Cardiac fibroblast (primary cell): ENCODE data around the gene DCHS1.

Experiments
- DNase-seq, 2 donors: peaks; one replicate each; pipeline versions ENCODE4 v3.0.0 to v3.0.0-alpha.2; 2010; ENCODE audit warnings: low read depth in 2 of 2
- H3K4me3 ChIP-seq, 2 donors: replicated peaks in 1 of 2; 1 replicate in 1 of 2; 2 replicates in 1 of 2; pipeline ENCODE4 v1.5.1; 2011; ENCODE audit warnings: low read depth in 2 of 2, low read length in 2 of 2, mild to moderate bottlenecking in 2 of 2, moderate library complexity in 1 of 2
- TF ChIP-seq, protein P1 (sequence below): IDR thresholded peaks from one replicate; pipeline ENCODE4 v1.5.1; 2011; ENCODE audit warnings: low read depth, mild to moderate bottlenecking, low read length, inconsistent platforms

DCHS1 gene

DNA sequence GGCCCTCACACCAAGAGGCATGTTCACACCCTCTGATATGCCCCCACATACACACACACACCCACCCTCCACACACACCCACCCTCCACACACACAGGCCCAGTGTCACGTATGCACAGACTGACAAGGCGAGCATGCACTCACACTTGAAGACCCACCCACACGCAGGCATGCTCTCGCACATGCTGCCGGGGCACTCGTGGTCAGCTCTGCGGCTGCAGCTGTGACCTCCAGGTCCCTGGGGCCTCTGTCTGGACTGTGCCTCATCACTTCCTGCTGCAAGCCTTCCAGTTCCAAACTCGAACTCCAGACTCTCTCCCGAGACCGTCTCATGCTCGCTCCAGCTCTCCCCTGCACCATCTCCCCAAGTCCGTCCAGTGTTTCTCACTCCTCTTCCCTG is 9.5 kb downstream of the DCHS1 start:
- peak; percentile 65 to 88 for DNase-seq
- no peak overlapping the region for H3K4me3 ChIP-seq
- TF ChIP-seq, protein P1, sequence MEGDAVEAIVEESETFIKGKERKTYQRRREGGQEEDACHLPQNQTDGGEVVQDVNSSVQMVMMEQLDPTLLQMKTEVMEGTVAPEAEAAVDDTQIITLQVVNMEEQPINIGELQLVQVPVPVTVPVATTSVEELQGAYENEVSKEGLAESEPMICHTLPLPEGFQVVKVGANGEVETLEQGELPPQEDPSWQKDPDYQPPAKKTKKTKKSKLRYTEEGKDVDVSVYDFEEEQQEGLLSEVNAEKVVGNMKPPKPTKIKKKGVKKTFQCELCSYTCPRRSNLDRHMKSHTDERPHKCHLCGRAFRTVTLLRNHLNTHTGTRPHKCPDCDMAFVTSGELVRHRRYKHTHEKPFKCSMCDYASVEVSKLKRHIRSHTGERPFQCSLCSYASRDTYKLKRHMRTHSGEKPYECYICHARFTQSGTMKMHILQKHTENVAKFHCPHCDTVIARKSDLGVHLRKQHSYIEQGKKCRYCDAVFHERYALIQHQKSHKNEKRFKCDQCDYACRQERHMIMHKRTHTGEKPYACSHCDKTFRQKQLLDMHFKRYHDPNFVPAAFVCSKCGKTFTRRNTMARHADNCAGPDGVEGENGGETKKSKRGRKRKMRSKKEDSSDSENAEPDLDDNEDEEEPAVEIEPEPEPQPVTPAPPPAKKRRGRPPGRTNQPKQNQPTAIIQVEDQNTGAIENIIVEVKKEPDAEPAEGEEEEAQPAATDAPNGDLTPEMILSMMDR, result no peak

DNA sequence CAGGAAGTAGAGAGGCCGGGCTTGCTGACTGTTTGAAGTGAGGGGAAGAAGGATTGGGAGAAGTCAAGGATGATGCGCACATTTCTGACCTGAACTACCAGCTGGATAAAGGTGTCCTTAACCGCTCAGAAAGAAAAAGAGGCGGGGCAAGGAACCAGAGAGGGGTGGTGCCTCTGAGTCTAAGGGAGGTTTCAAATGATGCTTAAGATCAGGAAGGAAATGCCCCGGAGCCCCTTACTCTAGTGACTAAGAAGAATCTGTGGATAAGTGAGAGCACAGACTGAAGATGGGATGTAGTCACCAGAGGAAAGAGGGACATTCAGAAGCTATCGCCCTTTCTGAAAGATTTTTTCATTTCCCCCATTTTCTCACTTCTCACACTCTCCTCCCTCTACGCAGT is 12.7 kb downstream of the DCHS1 start:
- no peak for DNase-seq
- TF ChIP-seq, protein P1, result no peak
- no peak overlapping the region for H3K4me3 ChIP-seq

DNA sequence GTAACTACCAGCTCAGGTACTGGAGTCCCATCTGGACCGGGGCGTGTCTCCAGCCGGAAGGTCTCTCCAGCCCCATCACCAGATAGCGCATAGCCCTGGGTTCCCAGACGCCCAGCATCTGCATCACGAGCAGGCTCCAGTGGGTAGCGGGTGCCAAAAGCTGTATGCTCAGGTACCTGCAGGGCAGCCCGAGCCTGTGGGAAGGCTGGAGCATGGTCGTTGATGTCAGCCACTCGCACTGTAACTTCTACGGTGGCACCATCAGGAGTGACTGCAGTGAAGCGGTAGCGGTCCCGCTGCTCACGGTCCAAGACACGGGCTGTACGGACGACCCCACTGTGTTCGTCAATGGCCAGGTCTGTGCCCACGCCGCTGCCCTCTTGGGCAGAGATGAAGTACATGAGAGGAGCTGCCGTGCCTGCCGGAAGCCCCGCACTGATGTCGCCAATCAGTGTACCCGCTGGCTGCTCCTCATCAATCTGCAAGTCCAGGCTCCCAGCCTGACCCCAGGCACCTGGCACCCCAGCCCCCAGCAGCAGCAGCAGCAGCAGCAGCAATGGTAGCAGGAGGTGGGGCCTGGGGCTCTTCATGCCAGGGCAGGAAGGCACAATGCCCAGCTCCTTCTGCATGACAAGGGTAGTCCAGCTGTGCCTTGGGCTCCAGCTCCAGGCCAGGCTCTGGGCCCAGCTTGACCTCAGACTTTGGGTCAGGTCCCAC is 14.5 kb downstream of the DCHS1 start:
- TF ChIP-seq, protein P1, result no peak
- no peak overlapping the region for H3K4me3 ChIP-seq

DNA sequence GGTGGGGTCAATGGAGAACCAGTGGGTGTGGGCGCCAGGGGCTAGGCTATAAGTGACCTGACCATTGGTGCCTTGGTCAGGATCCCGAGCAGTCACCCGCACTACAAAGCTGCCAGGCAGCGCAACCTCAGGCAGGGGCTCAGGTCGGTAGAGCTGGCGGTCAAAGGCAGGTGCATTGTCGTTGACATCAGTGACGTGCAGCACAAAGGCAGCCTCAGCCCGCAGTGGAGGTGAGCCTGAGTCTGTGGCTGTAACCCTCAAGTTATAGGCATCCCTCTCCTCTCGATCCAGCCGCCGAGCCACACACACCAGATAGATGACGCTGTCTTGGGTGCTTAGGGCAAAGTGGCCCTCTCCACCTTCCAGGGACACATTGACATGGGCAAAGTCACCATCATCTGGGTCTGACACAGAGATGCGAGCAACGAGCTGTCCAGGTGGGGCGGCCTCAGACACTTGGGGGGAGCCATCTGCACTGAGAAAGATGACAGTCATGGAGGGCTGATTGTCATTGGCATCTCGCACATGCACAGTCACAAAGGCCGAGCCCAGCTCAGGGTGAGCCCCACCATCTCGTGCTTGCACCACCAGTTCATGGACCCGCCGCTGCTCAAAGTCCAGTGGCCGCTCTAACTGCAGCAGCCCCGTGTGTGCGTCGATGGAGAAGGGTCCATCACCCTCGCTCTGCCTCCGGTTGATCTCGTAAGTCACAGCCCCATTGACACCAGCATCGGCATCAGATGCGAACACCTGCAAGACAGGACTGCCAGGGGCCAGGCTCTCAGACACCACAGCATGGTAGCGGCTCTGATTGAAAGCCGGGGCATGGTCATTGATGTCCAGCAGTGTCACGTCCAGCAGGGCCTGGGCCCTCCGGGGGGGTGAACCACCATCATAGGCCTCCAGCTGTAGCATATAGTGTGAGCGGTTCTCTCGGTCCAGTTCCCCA is 15.3 kb downstream of the DCHS1 start:
- no peak overlapping the region for H3K4me3 ChIP-seq
- TF ChIP-seq, protein P1, result no peak

More for the DNA sequence above, 14.5 kb downstream of the DCHS1 start:
- DNase-seq, result no peak

DNA sequence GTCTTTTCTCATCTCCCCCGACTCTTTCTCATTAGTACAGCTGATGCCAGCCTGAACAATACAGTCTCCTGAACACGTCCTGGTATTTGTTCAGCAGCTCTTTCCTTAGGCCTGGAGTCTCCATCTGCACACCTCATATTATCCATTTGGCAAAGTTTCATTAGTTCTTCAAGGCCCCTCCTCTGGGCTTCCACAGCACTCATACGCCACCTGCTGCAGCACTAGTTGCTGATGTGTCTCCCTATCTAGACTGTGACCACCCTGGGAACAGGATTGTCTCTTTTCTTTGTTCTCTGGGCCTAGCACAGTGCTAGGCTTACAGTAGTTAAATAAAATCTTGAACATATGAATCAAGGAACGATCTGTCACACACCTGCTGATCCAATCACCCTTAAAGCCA is 17.2 kb downstream of the DCHS1 start:
- H3K4me3 ChIP-seq, result no peak overlapping the region
- DNase-seq, result no peak
- TF ChIP-seq, protein P1, result no peak

More for the DNA sequence above, 15.3 kb downstream of the DCHS1 start:
- DNase-seq, result no peak

DNA sequence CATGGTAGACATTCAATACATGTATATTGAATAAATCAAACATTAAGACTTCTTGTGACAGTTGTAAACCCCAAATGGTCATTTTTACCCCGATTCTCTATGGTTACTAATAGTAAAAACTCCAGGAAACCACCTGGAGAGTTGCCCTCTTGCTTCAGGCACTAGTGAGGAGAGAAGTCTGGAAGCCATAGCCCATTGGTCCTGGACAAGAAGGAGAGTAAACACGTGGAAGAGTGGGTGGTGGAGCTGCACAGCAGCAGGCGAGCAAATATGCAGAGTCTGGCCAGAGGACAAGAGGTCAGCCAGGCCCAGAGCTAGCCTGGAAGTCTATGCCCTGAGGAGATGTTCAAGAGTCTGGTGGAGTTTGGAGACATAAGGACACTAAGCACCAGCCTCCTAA is 17.7 kb downstream of the DCHS1 start:
- peak; percentile 34 to 77 for DNase-seq
- TF ChIP-seq, protein P1, result no peak
- H3K4me3 ChIP-seq, result no peak overlapping the region
